Measurements from ENCODE around the gene LAMB3. TPM values are rescaled to one million over a fixed set of nuclear protein-coding genes. Genes with fewer than 3 reads are reported as not detected.

Gene LAMB3
- total and polyA plus RNA-seq, 2 donors: 13.3 to 15.3 TPM

- H3K27ac ChIP-seq (ENCODE audit: low read depth): no peak overlapping the region
- H3K4me1 ChIP-seq (ENCODE audit: insufficient read depth): no peaks in the 10 kb centered on the region
- no peak overlapping the region for H3K4me3 ChIP-seq (ENCODE audit: low read depth, low read length)
- 65% methylated on average over 4 of the region's 4 CpGs for WGBS
- no peaks in the 10 kb centered on the region for H3K36me3 ChIP-seq (ENCODE audit: insufficient read depth)
- no peak for DNase-seq (ENCODE audit: extremely low spot score)
These were observed 38.6 kb downstream of the LAMB3 start for GRCh38 chr1:209613400-209614150.

- WGBS: 79% methylated on average over 12 of the region's 12 CpGs
- Histone ChIP-seq H3K36me3 (ENCODE audit: insufficient read depth) (no peaks in the 10 kb centered on the region), H3K4me1 (ENCODE audit: insufficient read depth) (no peaks in the 10 kb centered on the region), H3K4me3 (ENCODE audit: low read depth, low read length) (no peak overlapping the region), H3K27ac (ENCODE audit: low read depth) (no peak overlapping the region)
- no peak for DNase-seq (ENCODE audit: extremely low spot score)
These were observed 39.4 kb downstream of the LAMB3 start for GRCh38 chr1:209612646-209613399.

GRCh38 chr1:209611771-209612570 is 40.3 kb downstream of the LAMB3 start:
- no peaks in the 10 kb centered on the region for H3K36me3 ChIP-seq (ENCODE audit: insufficient read depth)
- 95% methylated on average over 13 of the region's 13 CpGs for WGBS
- H3K4me3 ChIP-seq (ENCODE audit: low read depth, low read length): no peak overlapping the region
- H3K27ac ChIP-seq (ENCODE audit: low read depth): no peak overlapping the region
- no peaks in the 10 kb centered on the region for H3K4me1 ChIP-seq (ENCODE audit: insufficient read depth)
- DNase-seq (ENCODE audit: extremely low spot score): no peak

GRCh38 chr1:209610631-209610905 is 41.7 kb downstream of the LAMB3 start:
- H3K4me1 ChIP-seq (ENCODE audit: insufficient read depth): no peaks in the 10 kb centered on the region
- H3K36me3 ChIP-seq (ENCODE audit: insufficient read depth): no peaks in the 10 kb centered on the region
- H3K27ac ChIP-seq (ENCODE audit: low read depth): no peak overlapping the region
- H3K4me3 ChIP-seq (ENCODE audit: low read depth, low read length): no peak overlapping the region
- no peak for DNase-seq (ENCODE audit: extremely low spot score)
- WGBS: 91% methylated on average over 3 of the region's 3 CpGs

- Histone ChIP-seq H3K4me1 (ENCODE audit: insufficient read depth) (no peaks in the 10 kb centered on the region), H3K4me3 (ENCODE audit: low read depth, low read length) (no peak overlapping the region), H3K27ac (ENCODE audit: low read depth) (no peak overlapping the region), H3K36me3 (ENCODE audit: insufficient read depth) (no peaks in the 10 kb centered on the region)
- 96% methylated on average over 8 of the region's 8 CpGs for WGBS
- DNase-seq (ENCODE audit: extremely low spot score): no peak
These were observed 42.2 kb downstream of the LAMB3 start for GRCh38 chr1:209609791-209610630.

- no peak overlapping the region for H3K27ac ChIP-seq (ENCODE audit: low read depth)
- WGBS: 88% methylated on average over 9 of the region's 9 CpGs
- DNase-seq (ENCODE audit: extremely low spot score): no peak
- no peaks in the 10 kb centered on the region for H3K4me1 ChIP-seq (ENCODE audit: insufficient read depth)
- no peak overlapping the region for H3K4me3 ChIP-seq (ENCODE audit: low read depth, low read length)
- no peaks in the 10 kb centered on the region for H3K36me3 ChIP-seq (ENCODE audit: insufficient read depth)
These were observed 43.0 kb downstream of the LAMB3 start for GRCh38 chr1:209609041-209609790.

GRCh38 chr1:209607795-209608178 is 44.4 kb downstream of the LAMB3 start:
- 76% methylated on average over 8 of the region's 8 CpGs for WGBS
- H3K36me3 ChIP-seq (ENCODE audit: insufficient read depth): no peaks in the 10 kb centered on the region
- H3K4me3 ChIP-seq (ENCODE audit: low read depth, low read length): no peak overlapping the region
- H3K27ac ChIP-seq (ENCODE audit: low read depth): no peak overlapping the region
- H3K4me1 ChIP-seq (ENCODE audit: insufficient read depth): no peaks in the 10 kb centered on the region
- no peak for DNase-seq (ENCODE audit: extremely low spot score)

GRCh38 chr1:209607102-209607794 is 45.0 kb downstream of the LAMB3 start:
- H3K36me3 ChIP-seq (ENCODE audit: insufficient read depth): no peaks in the 10 kb centered on the region
- no peak for DNase-seq (ENCODE audit: extremely low spot score)

GRCh38 chr1:209603877-209604276 is 48.3 kb downstream of the LAMB3 start:
- 88% methylated on average over 5 of the region's 5 CpGs for WGBS
- no peaks in the 10 kb centered on the region for H3K4me1 ChIP-seq (ENCODE audit: insufficient read depth)
- no peak overlapping the region for H3K4me3 ChIP-seq (ENCODE audit: low read depth, low read length)
- no peak for DNase-seq (ENCODE audit: extremely low spot score)
- H3K36me3 ChIP-seq (ENCODE audit: insufficient read depth): no peaks in the 10 kb centered on the region
- H3K27ac ChIP-seq (ENCODE audit: low read depth): no peak overlapping the region

More at GRCh38 chr1:209607102-209607794, 45.0 kb downstream of the LAMB3 start:
- Histone ChIP-seq H3K4me1 (ENCODE audit: insufficient read depth) (no peaks in the 10 kb centered on the region), H3K4me3 (ENCODE audit: low read depth, low read length) (no peak overlapping the region), H3K27ac (ENCODE audit: low read depth) (no peak overlapping the region)
- WGBS: 76% methylated on average over 1 of the region's 1 CpG

- no peak overlapping the region for H3K4me3 ChIP-seq (ENCODE audit: low read depth, low read length)
- DNase-seq (ENCODE audit: extremely low spot score): no peak
- H3K4me1 ChIP-seq (ENCODE audit: insufficient read depth): no peaks in the 10 kb centered on the region
- 47% methylated on average over 6 of the region's 6 CpGs for WGBS
- H3K27ac ChIP-seq (ENCODE audit: low read depth): no peak overlapping the region
- H3K36me3 ChIP-seq (ENCODE audit: insufficient read depth): no peaks in the 10 kb centered on the region
These were observed 50.2 kb downstream of the LAMB3 start for GRCh38 chr1:209601809-209602657.

- no peak overlapping the region for H3K27ac ChIP-seq (ENCODE audit: low read depth)
- no peak overlapping the region for H3K4me3 ChIP-seq (ENCODE audit: low read depth, low read length)
- no peak for DNase-seq (ENCODE audit: extremely low spot score)
- no peaks in the 10 kb centered on the region for H3K36me3 ChIP-seq (ENCODE audit: insufficient read depth)
- WGBS: 75% methylated on average over 1 of the region's 1 CpG
- no peaks in the 10 kb centered on the region for H3K4me1 ChIP-seq (ENCODE audit: insufficient read depth)
These were observed 51.7 kb downstream of the LAMB3 start for GRCh38 chr1:209600541-209600940.
